ENCODE measurements around the gene PLCB4.

DNA sequence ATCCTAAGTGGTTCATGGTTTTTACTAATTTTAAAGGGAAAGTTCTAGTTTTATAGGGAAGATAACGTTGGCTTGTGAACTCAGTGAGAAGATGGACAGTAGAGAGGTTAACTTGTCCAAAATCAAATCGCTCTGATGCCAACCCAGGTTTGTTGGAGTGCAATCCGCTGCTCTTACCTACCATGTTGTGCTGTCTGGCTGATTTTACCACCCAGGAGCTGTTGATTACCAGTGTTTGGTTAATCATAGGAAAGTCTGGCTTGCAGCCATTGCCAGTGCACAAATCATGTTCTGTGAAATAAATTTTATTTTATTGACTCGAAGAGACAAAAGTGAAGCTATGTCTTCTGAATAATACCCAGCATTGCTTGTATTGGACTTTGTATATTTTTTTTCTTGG is 92.4 kb downstream of the PLCB4 start:
- TF ChIP-seq, protein P1, sequence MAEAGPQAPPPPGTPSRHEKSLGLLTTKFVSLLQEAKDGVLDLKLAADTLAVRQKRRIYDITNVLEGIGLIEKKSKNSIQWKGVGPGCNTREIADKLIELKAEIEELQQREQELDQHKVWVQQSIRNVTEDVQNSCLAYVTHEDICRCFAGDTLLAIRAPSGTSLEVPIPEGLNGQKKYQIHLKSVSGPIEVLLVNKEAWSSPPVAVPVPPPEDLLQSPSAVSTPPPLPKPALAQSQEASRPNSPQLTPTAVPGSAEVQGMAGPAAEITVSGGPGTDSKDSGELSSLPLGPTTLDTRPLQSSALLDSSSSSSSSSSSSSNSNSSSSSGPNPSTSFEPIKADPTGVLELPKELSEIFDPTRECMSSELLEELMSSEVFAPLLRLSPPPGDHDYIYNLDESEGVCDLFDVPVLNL (CRISPR knock-in tag; IDR thresholded peaks at IDR 0.05; ENCODE audit: borderline replicate concordance, low read depth): no peak
- TF ChIP-seq, protein P2, sequence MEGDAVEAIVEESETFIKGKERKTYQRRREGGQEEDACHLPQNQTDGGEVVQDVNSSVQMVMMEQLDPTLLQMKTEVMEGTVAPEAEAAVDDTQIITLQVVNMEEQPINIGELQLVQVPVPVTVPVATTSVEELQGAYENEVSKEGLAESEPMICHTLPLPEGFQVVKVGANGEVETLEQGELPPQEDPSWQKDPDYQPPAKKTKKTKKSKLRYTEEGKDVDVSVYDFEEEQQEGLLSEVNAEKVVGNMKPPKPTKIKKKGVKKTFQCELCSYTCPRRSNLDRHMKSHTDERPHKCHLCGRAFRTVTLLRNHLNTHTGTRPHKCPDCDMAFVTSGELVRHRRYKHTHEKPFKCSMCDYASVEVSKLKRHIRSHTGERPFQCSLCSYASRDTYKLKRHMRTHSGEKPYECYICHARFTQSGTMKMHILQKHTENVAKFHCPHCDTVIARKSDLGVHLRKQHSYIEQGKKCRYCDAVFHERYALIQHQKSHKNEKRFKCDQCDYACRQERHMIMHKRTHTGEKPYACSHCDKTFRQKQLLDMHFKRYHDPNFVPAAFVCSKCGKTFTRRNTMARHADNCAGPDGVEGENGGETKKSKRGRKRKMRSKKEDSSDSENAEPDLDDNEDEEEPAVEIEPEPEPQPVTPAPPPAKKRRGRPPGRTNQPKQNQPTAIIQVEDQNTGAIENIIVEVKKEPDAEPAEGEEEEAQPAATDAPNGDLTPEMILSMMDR (IDR thresholded peaks at IDR 0.05): no peak
- no peak for TF ChIP-seq ZNF671 (CRISPR knock-in tag; IDR thresholded peaks at IDR 0.05)
- TF ChIP-seq GABPB1 (CRISPR knock-in tag; IDR thresholded peaks at IDR 0.05): no peak
- TF ChIP-seq, protein P3, sequence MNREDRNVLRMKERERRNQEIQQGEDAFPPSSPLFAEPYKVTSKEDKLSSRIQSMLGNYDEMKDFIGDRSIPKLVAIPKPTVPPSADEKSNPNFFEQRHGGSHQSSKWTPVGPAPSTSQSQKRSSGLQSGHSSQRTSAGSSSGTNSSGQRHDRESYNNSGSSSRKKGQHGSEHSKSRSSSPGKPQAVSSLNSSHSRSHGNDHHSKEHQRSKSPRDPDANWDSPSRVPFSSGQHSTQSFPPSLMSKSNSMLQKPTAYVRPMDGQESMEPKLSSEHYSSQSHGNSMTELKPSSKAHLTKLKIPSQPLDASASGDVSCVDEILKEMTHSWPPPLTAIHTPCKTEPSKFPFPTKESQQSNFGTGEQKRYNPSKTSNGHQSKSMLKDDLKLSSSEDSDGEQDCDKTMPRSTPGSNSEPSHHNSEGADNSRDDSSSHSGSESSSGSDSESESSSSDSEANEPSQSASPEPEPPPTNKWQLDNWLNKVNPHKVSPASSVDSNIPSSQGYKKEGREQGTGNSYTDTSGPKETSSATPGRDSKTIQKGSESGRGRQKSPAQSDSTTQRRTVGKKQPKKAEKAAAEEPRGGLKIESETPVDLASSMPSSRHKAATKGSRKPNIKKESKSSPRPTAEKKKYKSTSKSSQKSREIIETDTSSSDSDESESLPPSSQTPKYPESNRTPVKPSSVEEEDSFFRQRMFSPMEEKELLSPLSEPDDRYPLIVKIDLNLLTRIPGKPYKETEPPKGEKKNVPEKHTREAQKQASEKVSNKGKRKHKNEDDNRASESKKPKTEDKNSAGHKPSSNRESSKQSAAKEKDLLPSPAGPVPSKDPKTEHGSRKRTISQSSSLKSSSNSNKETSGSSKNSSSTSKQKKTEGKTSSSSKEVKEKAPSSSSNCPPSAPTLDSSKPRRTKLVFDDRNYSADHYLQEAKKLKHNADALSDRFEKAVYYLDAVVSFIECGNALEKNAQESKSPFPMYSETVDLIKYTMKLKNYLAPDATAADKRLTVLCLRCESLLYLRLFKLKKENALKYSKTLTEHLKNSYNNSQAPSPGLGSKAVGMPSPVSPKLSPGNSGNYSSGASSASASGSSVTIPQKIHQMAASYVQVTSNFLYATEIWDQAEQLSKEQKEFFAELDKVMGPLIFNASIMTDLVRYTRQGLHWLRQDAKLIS (CRISPR knock-in tag; IDR thresholded peaks at IDR 0.05; ENCODE audit: borderline replicate concordance): no peak
- TF ChIP-seq, protein P4, sequence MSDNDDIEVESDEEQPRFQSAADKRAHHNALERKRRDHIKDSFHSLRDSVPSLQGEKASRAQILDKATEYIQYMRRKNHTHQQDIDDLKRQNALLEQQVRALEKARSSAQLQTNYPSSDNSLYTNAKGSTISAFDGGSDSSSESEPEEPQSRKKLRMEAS (CRISPR knock-in tag; IDR thresholded peaks at IDR 0.05): no peak
- TF ChIP-seq, protein P5, sequence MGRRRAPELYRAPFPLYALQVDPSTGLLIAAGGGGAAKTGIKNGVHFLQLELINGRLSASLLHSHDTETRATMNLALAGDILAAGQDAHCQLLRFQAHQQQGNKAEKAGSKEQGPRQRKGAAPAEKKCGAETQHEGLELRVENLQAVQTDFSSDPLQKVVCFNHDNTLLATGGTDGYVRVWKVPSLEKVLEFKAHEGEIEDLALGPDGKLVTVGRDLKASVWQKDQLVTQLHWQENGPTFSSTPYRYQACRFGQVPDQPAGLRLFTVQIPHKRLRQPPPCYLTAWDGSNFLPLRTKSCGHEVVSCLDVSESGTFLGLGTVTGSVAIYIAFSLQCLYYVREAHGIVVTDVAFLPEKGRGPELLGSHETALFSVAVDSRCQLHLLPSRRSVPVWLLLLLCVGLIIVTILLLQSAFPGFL (CRISPR knock-in tag; IDR thresholded peaks at IDR 0.05; ENCODE audit: borderline replicate concordance): no peak
- TF ChIP-seq ESRRA (CRISPR knock-in tag; IDR thresholded peaks at IDR 0.05; ENCODE audit: borderline replicate concordance): no peak
- TF ChIP-seq, protein P6, sequence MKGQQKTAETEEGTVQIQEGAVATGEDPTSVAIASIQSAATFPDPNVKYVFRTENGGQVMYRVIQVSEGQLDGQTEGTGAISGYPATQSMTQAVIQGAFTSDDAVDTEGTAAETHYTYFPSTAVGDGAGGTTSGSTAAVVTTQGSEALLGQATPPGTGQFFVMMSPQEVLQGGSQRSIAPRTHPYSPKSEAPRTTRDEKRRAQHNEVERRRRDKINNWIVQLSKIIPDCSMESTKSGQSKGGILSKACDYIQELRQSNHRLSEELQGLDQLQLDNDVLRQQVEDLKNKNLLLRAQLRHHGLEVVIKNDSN (CRISPR knock-in tag; IDR thresholded peaks at IDR 0.05): no peak
- TF ChIP-seq, protein P7, sequence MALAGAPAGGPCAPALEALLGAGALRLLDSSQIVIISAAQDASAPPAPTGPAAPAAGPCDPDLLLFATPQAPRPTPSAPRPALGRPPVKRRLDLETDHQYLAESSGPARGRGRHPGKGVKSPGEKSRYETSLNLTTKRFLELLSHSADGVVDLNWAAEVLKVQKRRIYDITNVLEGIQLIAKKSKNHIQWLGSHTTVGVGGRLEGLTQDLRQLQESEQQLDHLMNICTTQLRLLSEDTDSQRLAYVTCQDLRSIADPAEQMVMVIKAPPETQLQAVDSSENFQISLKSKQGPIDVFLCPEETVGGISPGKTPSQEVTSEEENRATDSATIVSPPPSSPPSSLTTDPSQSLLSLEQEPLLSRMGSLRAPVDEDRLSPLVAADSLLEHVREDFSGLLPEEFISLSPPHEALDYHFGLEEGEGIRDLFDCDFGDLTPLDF (CRISPR knock-in tag; IDR thresholded peaks at IDR 0.05): no peak
- no peak for TF ChIP-seq ZNF138 (CRISPR knock-in tag; conservative IDR thresholded peaks at IDR 0.05)
- TF ChIP-seq ATF1 (CRISPR knock-in tag; IDR thresholded peaks at IDR 0.05): no peak
- TF ChIP-seq, protein P8, sequence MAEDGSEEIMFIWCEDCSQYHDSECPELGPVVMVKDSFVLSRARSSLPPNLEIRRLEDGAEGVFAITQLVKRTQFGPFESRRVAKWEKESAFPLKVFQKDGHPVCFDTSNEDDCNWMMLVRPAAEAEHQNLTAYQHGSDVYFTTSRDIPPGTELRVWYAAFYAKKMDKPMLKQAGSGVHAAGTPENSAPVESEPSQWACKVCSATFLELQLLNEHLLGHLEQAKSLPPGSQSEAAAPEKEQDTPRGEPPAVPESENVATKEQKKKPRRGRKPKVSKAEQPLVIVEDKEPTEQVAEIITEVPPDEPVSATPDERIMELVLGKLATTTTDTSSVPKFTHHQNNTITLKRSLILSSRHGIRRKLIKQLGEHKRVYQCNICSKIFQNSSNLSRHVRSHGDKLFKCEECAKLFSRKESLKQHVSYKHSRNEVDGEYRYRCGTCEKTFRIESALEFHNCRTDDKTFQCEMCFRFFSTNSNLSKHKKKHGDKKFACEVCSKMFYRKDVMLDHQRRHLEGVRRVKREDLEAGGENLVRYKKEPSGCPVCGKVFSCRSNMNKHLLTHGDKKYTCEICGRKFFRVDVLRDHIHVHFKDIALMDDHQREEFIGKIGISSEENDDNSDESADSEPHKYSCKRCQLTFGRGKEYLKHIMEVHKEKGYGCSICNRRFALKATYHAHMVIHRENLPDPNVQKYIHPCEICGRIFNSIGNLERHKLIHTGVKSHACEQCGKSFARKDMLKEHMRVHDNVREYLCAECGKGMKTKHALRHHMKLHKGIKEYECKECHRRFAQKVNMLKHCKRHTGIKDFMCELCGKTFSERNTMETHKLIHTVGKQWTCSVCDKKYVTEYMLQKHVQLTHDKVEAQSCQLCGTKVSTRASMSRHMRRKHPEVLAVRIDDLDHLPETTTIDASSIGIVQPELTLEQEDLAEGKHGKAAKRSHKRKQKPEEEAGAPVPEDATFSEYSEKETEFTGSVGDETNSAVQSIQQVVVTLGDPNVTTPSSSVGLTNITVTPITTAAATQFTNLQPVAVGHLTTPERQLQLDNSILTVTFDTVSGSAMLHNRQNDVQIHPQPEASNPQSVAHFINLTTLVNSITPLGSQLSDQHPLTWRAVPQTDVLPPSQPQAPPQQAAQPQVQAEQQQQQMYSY (CRISPR knock-in tag; IDR thresholded peaks at IDR 0.05): no peak

Measured in WTC11 (cell line).